GM12878 (cell line): ENCODE results near the gene ANKS1A. TPM values are rescaled to one million over a fixed set of nuclear protein-coding genes. Genes with fewer than 3 reads are reported as not detected.

ENCODE experiments used
- ATAC-seq: fragments of 200-7000 bp; cut with Tn5 transposase; 3 replicates; pipeline ENCODE4 v1.9.1; 2020; ENCODE audit warnings: mild to moderate bottlenecking, moderate library complexity
- BruUV-seq: library from RNA; stranded (reverse); fragments of 400-500 nt; replicated peaks from 2 replicates; lab custom pipeline; 2021; lab: Mats Ljungman, UMichigan
- CTCF ChIA-PET: fragments of 300-600 bp; sonication (Branson Sonifier 250); formaldehyde crosslinking; extraction: SDS; loops from one replicate; lab custom pipeline; 2021; ENCODE audit warnings: inconsistent platforms; lab: Yijun Ruan, JAX
- POLR2A ChIA-PET: fragments of 350-600 bp; formaldehyde crosslinking; extraction: SDS; loops from one replicate; lab custom pipeline; 2021; ENCODE audit warnings: inconsistent platforms; lab: Charles Lee
- RAD21 ChIA-PET: fragments of 300-600 bp; sonication (Branson Sonifier 250); formaldehyde crosslinking; loops from one replicate; lab custom pipeline; 2023; ENCODE audit warnings: antibody characterized with exemption; ENCODE audit not compliant: unreplicated experiment; lab: Charles Lee
- SMC1A ChIA-PET: fragments of 300-600 bp; sonication (Branson Sonifier 250); formaldehyde crosslinking; loops from one replicate; lab custom pipeline; 2023; ENCODE audit not compliant: unreplicated experiment, uncharacterized antibody; lab: Charles Lee
- DNase-seq: peaks from one replicate; pipeline ENCODE4 v3.0.0-alpha.2; 2011; ENCODE audit warnings: low read depth, low spot score
- FAIRE-seq: peaks from 3 replicates; lab custom pipeline; 2011; peaks lifted over from hg19 to GRCh38; lab: Jason Lieb, UNC
- H2AFZ ChIP-seq: 2 replicates; pipeline ENCODE4 v1.6.0; 2011; ENCODE audit warnings: low read depth, low read length, control low read depth; ENCODE audit not compliant: control insufficient read depth
- H3K27ac ChIP-seq: 2 replicates; pipeline ENCODE4 v1.5.1; 2011; ENCODE audit warnings: control low read depth; ENCODE audit not compliant: control insufficient read depth, insufficient read depth
- H3K27me3 ChIP-seq, 2 experiments: replicated peaks in 1 of 2; 2 replicates each; pipeline versions ENCODE4 v1.6.0 to v1.6.1; 2011; ENCODE audit warnings: low read length in 1 of 2; ENCODE audit not compliant: control insufficient read depth in 2 of 2, insufficient read depth in 2 of 2
- H3K36me3 ChIP-seq, 2 experiments: 2 replicates each; pipeline ENCODE4 v1.5.1; 2011; ENCODE audit warnings: low read length in 1 of 2; ENCODE audit not compliant: control insufficient read depth in 2 of 2, insufficient read depth in 2 of 2
- H3K4me1 ChIP-seq: 2 replicates; pipeline ENCODE4 v1.6.1; 2011; ENCODE audit warnings: mild to moderate bottlenecking, low read length, moderate library complexity, mixed read lengths; ENCODE audit not compliant: control insufficient read depth, insufficient read depth
- H3K4me2 ChIP-seq: 2 replicates; pipeline ENCODE4 v1.6.0; 2011; ENCODE audit warnings: control low read depth; ENCODE audit not compliant: control insufficient read depth, insufficient read depth
- H3K4me3 ChIP-seq: fragments of 200-600 bp; sonication (generic); 2 replicates; pipeline ENCODE4 v1.5.1; 2016
- H3K79me2 ChIP-seq: 2 replicates; pipeline ENCODE4 v1.6.0; 2011; ENCODE audit warnings: low read length; ENCODE audit not compliant: control insufficient read depth, insufficient read depth
- H3K9ac ChIP-seq: 2 replicates; pipeline ENCODE4 v1.8.0; 2011; ENCODE audit warnings: low read length, control low read depth, mixed read lengths; ENCODE audit not compliant: control insufficient read depth, insufficient read depth
- H3K9me3 ChIP-seq: replicated peaks from 3 replicates; pipeline ENCODE4 v1.5.1; 2011; ENCODE audit warnings: mild to moderate bottlenecking, low read length; ENCODE audit not compliant: control insufficient read depth, insufficient read depth
- H4K20me1 ChIP-seq: 2 replicates; pipeline ENCODE4 v1.6.0; 2011; ENCODE audit not compliant: control insufficient read depth, insufficient read depth
- ATF7 ChIP-seq: fragments of 450-650 bp; IDR thresholded peaks from 2 replicates; pipeline ENCODE4 v1.6.1; 2016; ENCODE audit warnings: low read depth, mild to moderate bottlenecking
- CREB1 ChIP-seq: IDR thresholded peaks from 2 replicates; pipeline ENCODE4 v1.6.1; 2012; ENCODE audit warnings: low read depth, mild to moderate bottlenecking, inconsistent platforms
- ESRRA ChIP-seq: IDR thresholded peaks from 2 replicates; pipeline ENCODE4 v1.6.1; 2012; ENCODE audit warnings: mild to moderate bottlenecking, low read length, improper control_type of control experiment
- FOXK2 ChIP-seq: fragments of 450-650 bp; IDR thresholded peaks from 2 replicates; pipeline ENCODE4 v1.6.1; 2017; ENCODE audit warnings: mild to moderate bottlenecking, moderate library complexity
- HSF1 ChIP-seq: fragments of 150-350 bp; IDR thresholded peaks from 2 replicates; pipeline ENCODE4 v1.6.1; 2014; ENCODE audit warnings: mild to moderate bottlenecking, low read depth, low read length
- NBN ChIP-seq: fragments of 450-650 bp; IDR thresholded peaks from 2 replicates; pipeline ENCODE4 v1.6.1; 2016
- NFIC ChIP-seq: IDR thresholded peaks from 2 replicates; pipeline ENCODE4 v1.6.1; 2012; ENCODE audit warnings: low read depth, mild to moderate bottlenecking, inconsistent platforms, low read length, moderate library complexity
- NR2F1 ChIP-seq: fragments of 450-650 bp; conservative IDR thresholded peaks from 2 replicates; pipeline ENCODE4 v1.6.1; 2017; ENCODE audit warnings: mild to moderate bottlenecking
- SMAD1 ChIP-seq: fragments of 450-650 bp; IDR thresholded peaks from 2 replicates; pipeline ENCODE4 v1.6.1; 2018; ENCODE audit warnings: mild to moderate bottlenecking, low read depth; ENCODE audit not compliant: partially characterized antibody
- SP1 ChIP-seq: IDR thresholded peaks from one replicate; pipeline ENCODE4 v1.6.1; 2011; ENCODE audit warnings: low read depth, low read length
- SRF ChIP-seq, 2 experiments: IDR thresholded peaks; 2 replicates each; pipeline ENCODE4 v1.6.1; 2011; ENCODE audit warnings: low read depth in 2 of 2, low read length in 2 of 2, mild to moderate bottlenecking in 1 of 2, moderate library complexity in 1 of 2
- YY1 ChIP-seq: IDR thresholded peaks from 2 replicates; pipeline ENCODE4 v1.6.1; 2011; ENCODE audit warnings: low read depth, mild to moderate bottlenecking, low read length
- ZBED1 ChIP-seq: IDR thresholded peaks from 2 replicates; pipeline ENCODE4 v1.6.1; 2016; ENCODE audit warnings: borderline replicate concordance
- ZNF622 ChIP-seq: fragments of 450-650 bp; IDR thresholded peaks from 2 replicates; pipeline ENCODE4 v1.6.1; 2017; ENCODE audit warnings: mild to moderate bottlenecking, inconsistent platforms
- WGBS: methylation state at CpG from one replicate; pipeline ENCODE4 v1.1.6; 2016; ENCODE audit warnings: low lambda C conversion rate; ENCODE audit not compliant: insufficient replicate concordance, insufficient coverage; ENCODE audit errors: missing lambda C conversion rate; 5-methylcytosine and 5-hydroxymethylcytosine counted together
- in situ Hi-C: fragments of 300-500 bp; cut with MboI; formaldehyde crosslinking; loops from 9 replicates; pipeline ENCODE4 v1.14.3; 2018; ENCODE audit warnings: mixed read lengths
- intact Hi-C: fragments of 100-400 bp; cut with micrococcal nuclease; formaldehyde crosslinking; loops from one replicate; pipeline ENCODE4 v1.14.2; 2022; ENCODE audit not compliant: unreplicated experiment
- polyA plus RNA-seq, 11 experiments: library from polyadenylated mRNA; depleted of rRNA in 4 of 11; unstranded in 6 of 11; stranded (reverse) in 5 of 11; fragments of >200 nt; fragmentation: Nextera tagmentation in 4 of 11; fragmentation: Illumina TruSeq in 1 of 11; extraction: Ambion mirVana in 4 of 11; extraction: Trizol in 1 of 11; gene quantifications; 1 replicate in 1 of 11; 2 replicates in 10 of 11; pipeline versions ENCODE4 v1.2.1 to v1.2.3, GENCODE V29; 2011 to 2016; ENCODE audit warnings: inconsistent platforms in 2 of 11, missing spikeins in 2 of 11, low read depth in 1 of 11
- total RNA-seq, 4 experiments: library from RNA; depleted of rRNA in 3 of 4; stranded (reverse); fragments of >200 nt in 3 of 4; fragmentation: Illumina TruSeq in 1 of 4; extraction: Trizol in 1 of 4; gene quantifications; 2 replicates each; pipeline versions ENCODE4 v1.2.1 to v1.2.3, GENCODE V29; 2013 to 2021
- TF ChIP-seq, protein P1 (sequence below): IDR thresholded peaks from 2 replicates; pipeline ENCODE4 v1.6.1; 2012; ENCODE audit warnings: low read length, inconsistent platforms

ANKS1A gene
- total and polyA plus RNA-seq, 10 of the 15 experiments (the other 5 are each of a cell fraction or from before 2014, with no cell fraction given) = 0.60 to 7.0 (median 3.0) TPM

DNA sequence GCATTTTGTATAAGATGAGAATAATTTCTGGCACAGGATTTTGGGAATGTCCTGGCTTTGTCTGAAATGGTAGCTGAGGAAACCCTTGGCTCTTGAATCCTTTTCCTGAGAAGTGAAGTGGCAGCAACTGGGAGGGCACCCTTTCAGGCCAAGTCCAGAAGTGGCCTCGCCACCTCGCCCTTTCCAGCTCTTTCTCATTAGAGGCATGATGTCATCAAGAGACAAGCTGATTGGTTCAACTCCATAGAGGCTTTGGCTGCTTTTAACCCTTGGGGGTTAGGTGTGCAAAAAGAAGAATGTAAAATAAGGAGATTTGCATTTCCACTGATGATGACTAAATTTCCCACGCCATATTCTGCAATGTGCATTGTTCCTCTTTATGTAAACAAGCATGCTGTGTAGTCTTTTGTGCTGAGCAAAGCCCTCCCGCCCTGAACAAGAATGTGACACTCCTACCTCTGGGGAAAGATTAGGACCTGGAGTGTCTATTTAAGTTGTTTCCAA is 135.5 kb downstream of the ANKS1A start:
- H3K36me3 ChIP-seq = no peaks in the 10 kb centered on the region; a peak in 1 of 4 replicates
- TF ChIP-seq SMAD1 (no peak), ZNF622 (no peak), ZBED1 (no peak), NFIC (no peak), YY1 (no peak), ATF7 (peak; percentile 56), HSF1 (no peak), SRF (IDR thresholded peaks at IDR 0.05; ENCODE audit: low read depth in 2 of 2, low read length in 2 of 2) (no peak), NBN (no peak), ESRRA (no peak), NR2F1 (no peak), SP1 (no peak), CREB1 (0 out of 2 replicates have a peak, but pooled peaks have one; percentile 13), FOXK2 (no peak)
- TF ChIP-seq, protein P1, sequence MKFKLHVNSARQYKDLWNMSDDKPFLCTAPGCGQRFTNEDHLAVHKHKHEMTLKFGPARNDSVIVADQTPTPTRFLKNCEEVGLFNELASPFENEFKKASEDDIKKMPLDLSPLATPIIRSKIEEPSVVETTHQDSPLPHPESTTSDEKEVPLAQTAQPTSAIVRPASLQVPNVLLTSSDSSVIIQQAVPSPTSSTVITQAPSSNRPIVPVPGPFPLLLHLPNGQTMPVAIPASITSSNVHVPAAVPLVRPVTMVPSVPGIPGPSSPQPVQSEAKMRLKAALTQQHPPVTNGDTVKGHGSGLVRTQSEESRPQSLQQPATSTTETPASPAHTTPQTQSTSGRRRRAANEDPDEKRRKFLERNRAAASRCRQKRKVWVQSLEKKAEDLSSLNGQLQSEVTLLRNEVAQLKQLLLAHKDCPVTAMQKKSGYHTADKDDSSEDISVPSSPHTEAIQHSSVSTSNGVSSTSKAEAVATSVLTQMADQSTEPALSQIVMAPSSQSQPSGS = peak; percentile 50; the same call in 1 of the 2 replicates
- TF ChIP-seq, all 136 proteins: peak for 3
- H3K4me1 ChIP-seq = no peaks in the 10 kb centered on the region
- FAIRE-seq = no peak
- no peak overlapping the region for H3K9ac ChIP-seq
- WGBS = 18% methylated on average over 4 of the region's 4 CpGs
- no peak overlapping the region for H3K27ac ChIP-seq
- no peaks in the 10 kb centered on the region for H3K79me2 ChIP-seq
- BruUV-seq = no TSS peak
- DNase-seq = no peak
- ChIA-PET SMC1A (interaction anchor here (1.4 kb wide), 1 partner anchor 9 kb away, joined by 4 read pairs; no protein-coding TSS in a partner anchor), CTCF (interaction anchor here (1.2 kb wide), 1 partner anchor 181 kb away, joined by 4 read pairs; no protein-coding TSS in a partner anchor), POLR2A (no interaction called here), RAD21 (no interaction called here)
- ATAC-seq = peak; percentile 52
- no peaks in the 10 kb centered on the region for H3K9me3 ChIP-seq
- no peak overlapping the region for H3K4me2 ChIP-seq
- H2AFZ ChIP-seq = no peak overlapping the region
- H3K27me3 ChIP-seq = no peaks in the 10 kb centered on the region
- no peaks in the 10 kb centered on the region for H4K20me1 ChIP-seq
- H3K4me3 ChIP-seq = no peak overlapping the region
- intact Hi-C loops (no loop called here), in situ Hi-C loops (no loop called here)
